Parathyroid adenoma (tissue), 2 donors: ENCODE results near the gene EXD3.

Source experiments
- H2AFZ ChIP-seq: fragments of 300-600 bp; sonication (generic); one replicate; pipeline ENCODE4 v1.7.0; 2017; ENCODE audit warnings: antibody characterized with exemption, mild to moderate bottlenecking
- H3K27ac ChIP-seq: fragments of 300-600 bp; sonication (generic); one replicate; pipeline ENCODE4 v1.7.0; 2017
- H3K27me3 ChIP-seq: fragments of 300-600 bp; sonication (generic); one replicate; pipeline ENCODE4 v1.7.0; 2017; ENCODE audit warnings: low read length; ENCODE audit not compliant: control insufficient read depth, insufficient read depth
- H3K36me3 ChIP-seq: fragments of 300-600 bp; sonication (generic); one replicate; pipeline ENCODE4 v1.7.0; 2017; ENCODE audit warnings: low read length; ENCODE audit not compliant: control insufficient read depth, insufficient read depth
- H3K4me1 ChIP-seq: fragments of 300-600 bp; sonication (generic); one replicate; pipeline ENCODE4 v1.7.0; 2017; ENCODE audit warnings: control low read depth
- H3K4me2 ChIP-seq: fragments of 300-600 bp; sonication (generic); one replicate; pipeline ENCODE4 v1.7.0; 2017; ENCODE audit warnings: low read length
- H3K4me3 ChIP-seq: fragments of 300-600 bp; sonication (generic); one replicate; pipeline ENCODE4 v1.7.0; 2017; ENCODE audit warnings: low read depth, low read length
- H3K79me2 ChIP-seq: fragments of 300-600 bp; sonication (generic); one replicate; pipeline ENCODE4 v1.7.0; 2017; ENCODE audit warnings: control low read depth
- H3K9ac ChIP-seq: fragments of 300-600 bp; sonication (generic); one replicate; pipeline ENCODE4 v1.7.0; 2017; ENCODE audit warnings: mild to moderate bottlenecking
- H3K9me3 ChIP-seq: fragments of 300-600 bp; sonication (generic); one replicate; pipeline ENCODE4 v1.7.0; 2017; ENCODE audit warnings: low read length; ENCODE audit not compliant: control insufficient read depth
- CTCF ChIP-seq: fragments of 300-600 bp; sonication (generic); IDR thresholded peaks from one replicate; pipeline ENCODE4 v1.7.0; 2017; ENCODE audit warnings: antibody characterized with exemption, mild to moderate bottlenecking
- donor health status: primary hyperparathyroidism.

EXD3 gene

GRCh38 chr9:137435980-137436760 lies 13.2 kb upstream of the EXD3 start:
- Histone ChIP-seq H3K4me1 (no peaks in the 10 kb centered on the region), H3K79me2 (no peaks in the 10 kb centered on the region), H2AFZ (no peak overlapping the region), H3K36me3 (no peaks in the 10 kb centered on the region), H3K27ac (no peak overlapping the region), H3K27me3 (no peaks in the 10 kb centered on the region), H3K4me2 (peak overlapping the region; percentile 22), H3K9ac (no peak overlapping the region), H3K4me3 (no peak overlapping the region), H3K9me3 (no peaks in the 10 kb centered on the region)
- TF ChIP-seq CTCF, result no peak

- no peaks in the 10 kb centered on the region for H3K36me3 ChIP-seq
- no peaks in the 10 kb centered on the region for H3K79me2 ChIP-seq
- no peak overlapping the region for H3K27ac ChIP-seq
- no peak overlapping the region for H3K9ac ChIP-seq
- H3K4me2 ChIP-seq, result no peak overlapping the region
- TF ChIP-seq CTCF, result no peak
- no peaks in the 10 kb centered on the region for H3K9me3 ChIP-seq
- no peak overlapping the region for H3K4me3 ChIP-seq
- no peaks in the 10 kb centered on the region for H3K27me3 ChIP-seq
- no peaks in the 10 kb centered on the region for H3K4me1 ChIP-seq
- H2AFZ ChIP-seq, result no peak overlapping the region
These were observed 12.5 kb upstream of the EXD3 start for GRCh38 chr9:137435381-137435891.

GRCh38 chr9:137434498-137435380 lies 11.8 kb upstream of the EXD3 start:
- Histone ChIP-seq H3K9ac (no peak overlapping the region), H3K27me3 (no peaks in the 10 kb centered on the region)
- TF ChIP-seq CTCF, result no peak

GRCh38 chr9:137433916-137434431 lies 11.0 kb upstream of the EXD3 start:
- Histone ChIP-seq H3K79me2 (no peaks in the 10 kb centered on the region), H3K9me3 (no peaks in the 10 kb centered on the region), H3K27ac (no peak overlapping the region), H3K4me1 (no peaks in the 10 kb centered on the region), H2AFZ (no peak overlapping the region), H3K36me3 (no peaks in the 10 kb centered on the region), H3K9ac (no peak overlapping the region), H3K4me2 (no peak overlapping the region), H3K4me3 (no peak overlapping the region), H3K27me3 (no peaks in the 10 kb centered on the region)
- TF ChIP-seq CTCF, result no peak

More at GRCh38 chr9:137434498-137435380, 11.8 kb upstream of the EXD3 start:
- no peak overlapping the region for H3K27ac ChIP-seq
- H3K4me3 ChIP-seq, result no peak overlapping the region
- no peaks in the 10 kb centered on the region for H3K9me3 ChIP-seq
- no peaks in the 10 kb centered on the region for H3K4me1 ChIP-seq
- H2AFZ ChIP-seq, result no peak overlapping the region
- H3K36me3 ChIP-seq, result no peaks in the 10 kb centered on the region
- H3K79me2 ChIP-seq, result no peaks in the 10 kb centered on the region
- no peak overlapping the region for H3K4me2 ChIP-seq
